PFSK-1 (cell line): Measurements from ENCODE around the gene UBASH3A.

Source experiments
- FOXP2 ChIP-seq: optimal IDR thresholded peaks from 2 replicates; pipeline ENCODE3; 2011; ENCODE audit warnings: borderline replicate concordance, control low read depth, inconsistent platforms; ENCODE audit not compliant: insufficient read depth; ENCODE audit errors: extremely low read length, extremely low read depth
- POLR2AphosphoS5 ChIP-seq: IDR thresholded peaks from 2 replicates; pipeline ENCODE4 v1.6.1; 2012; ENCODE audit warnings: low read depth, mild to moderate bottlenecking, control low read depth, low read length, moderate library complexity
- REST ChIP-seq, 2 experiments: IDR thresholded peaks; 2 replicates each; pipeline versions ENCODE4 v1.6.1 to v1.8.0; 2011 to 2012; ENCODE audit warnings: low read depth in 2 of 2, low read length in 2 of 2, control low read depth in 1 of 2, inconsistent platforms in 1 of 2, mild to moderate bottlenecking in 1 of 2, moderate library complexity in 1 of 2; ENCODE audit not compliant: insufficient read depth in 1 of 2
- SIN3A ChIP-seq: IDR thresholded peaks from 2 replicates; pipeline ENCODE4 v1.6.1; 2012; ENCODE audit warnings: mild to moderate bottlenecking, low read length, moderate library complexity, borderline replicate concordance; ENCODE audit not compliant: insufficient read depth
- TAF1 ChIP-seq: IDR thresholded peaks from 2 replicates; pipeline ENCODE4 v1.6.1; 2012; ENCODE audit warnings: low read length, control low read depth, borderline replicate concordance; ENCODE audit not compliant: insufficient read depth

The UBASH3A gene

DNA sequence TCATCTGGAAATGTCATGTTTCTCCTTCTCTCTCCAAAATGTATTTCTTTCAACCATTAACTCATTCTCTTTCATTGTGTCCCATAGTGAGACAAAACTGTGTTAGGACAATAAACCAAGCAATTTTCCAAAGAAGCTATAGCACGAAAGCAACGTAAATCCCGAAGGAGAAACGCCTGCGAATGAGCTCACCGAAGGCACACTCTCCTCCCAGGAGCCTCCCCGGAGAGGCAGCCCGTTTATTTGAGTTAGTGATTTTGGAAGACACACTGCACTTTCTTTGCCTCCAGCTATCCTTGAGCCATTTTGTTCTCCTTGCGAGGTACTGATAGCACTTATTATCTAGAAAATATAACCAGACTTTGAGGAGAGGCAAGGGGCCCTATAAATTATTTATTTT, 51.1 kb downstream of the UBASH3A start:
- no peak for TF ChIP-seq FOXP2
- TF ChIP-seq POLR2AphosphoS5 = no peak
- no peak for TF ChIP-seq SIN3A
- no peak for TF ChIP-seq TAF1
- no peak for TF ChIP-seq REST (IDR thresholded peaks at IDR 0.05; ENCODE audit: insufficient read depth in 1 of 2, low read depth in 2 of 2, low read length in 2 of 2)

GRCh38 chr21:42455196-42455595, 51.5 kb downstream of the UBASH3A start:
- TF ChIP-seq REST (IDR thresholded peaks at IDR 0.05; ENCODE audit: insufficient read depth in 1 of 2, low read depth in 2 of 2, low read length in 2 of 2) = no peak
- no peak for TF ChIP-seq TAF1

- TF ChIP-seq FOXP2 (no peak), POLR2AphosphoS5 (no peak), SIN3A (no peak), REST (IDR thresholded peaks at IDR 0.05; ENCODE audit: insufficient read depth in 1 of 2, low read depth in 2 of 2, low read length in 2 of 2) (no peak), TAF1 (no peak)
Measured at GRCh38 chr21:42455754-42456440, 52.2 kb downstream of the UBASH3A start.

DNA sequence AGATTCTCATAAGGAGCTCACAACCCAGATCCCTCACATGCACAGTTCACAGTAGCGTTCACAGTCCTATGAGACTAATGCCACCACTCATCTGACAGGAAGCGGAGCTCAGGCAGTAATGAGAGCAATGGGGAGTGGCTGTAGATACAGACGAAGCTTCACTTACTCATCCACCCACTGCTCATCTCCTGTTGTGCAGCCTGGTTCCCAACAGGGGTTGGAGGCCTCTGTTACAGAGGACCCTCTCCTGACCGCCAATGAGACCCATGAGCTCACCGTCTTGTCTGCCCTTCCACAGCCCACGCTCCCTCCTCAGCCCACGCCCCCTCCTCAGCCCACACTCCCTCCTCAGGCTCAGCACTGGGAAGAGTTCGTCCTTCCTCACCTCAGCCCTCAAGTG, 52.8 kb downstream of the UBASH3A start:
- TF ChIP-seq SIN3A = no peak

GRCh38 chr21:42459082-42459460, 55.4 kb downstream of the UBASH3A start:
- TF ChIP-seq POLR2AphosphoS5 (no peak), TAF1 (no peak), FOXP2 (no peak), REST (IDR thresholded peaks at IDR 0.05; ENCODE audit: insufficient read depth in 1 of 2, low read depth in 2 of 2, low read length in 2 of 2) (no peak), SIN3A (no peak)
